GM18907 (cell line): ENCODE data around the gene NFIB.

Experiments
- ATAC-seq: cut with Tn5 transposase; IDR thresholded peaks from one replicate; pipeline ENCODE4 v1.9.1; 2021; ENCODE audit warnings: mild to moderate bottlenecking, moderate library complexity; ENCODE audit not compliant: unreplicated experiment

The NFIB gene

GRCh38 chr9:14321517-14322130, 7.7 kb upstream of the NFIB start:
- ATAC-seq = no peak

GRCh38 chr9:14320271-14321181, 6.6 kb upstream of the NFIB start:
- peak; percentile 18 for ATAC-seq

GRCh38 chr9:14318934-14319580, 5.1 kb upstream of the NFIB start:
- no peak for ATAC-seq

GRCh38 chr9:14318361-14318760, 4.4 kb upstream of the NFIB start:
- no peak for ATAC-seq

- ATAC-seq = peak; percentile 36
Measured at GRCh38 chr9:14317667-14318320, 3.9 kb upstream of the NFIB start.

GRCh38 chr9:14316602-14317300, 2.8 kb upstream of the NFIB start:
- ATAC-seq = no peak

GRCh38 chr9:14315875-14316601, 2.1 kb upstream of the NFIB start:
- ATAC-seq = no peak

- peak; percentile 32 for ATAC-seq
Measured at GRCh38 chr9:14314929-14315874, 1.3 kb upstream of the NFIB start.

GRCh38 chr9:14314424-14314928, 535 bp upstream of the NFIB start:
- peak; percentile 3 for ATAC-seq

- ATAC-seq = no peak
Measured at GRCh38 chr9:14313378-14313940, 482 bp downstream of the NFIB start.

GRCh38 chr9:14312719-14313377, 1.1 kb downstream of the NFIB start:
- ATAC-seq = no peak

GRCh38 chr9:14311956-14312685, 1.8 kb downstream of the NFIB start:
- ATAC-seq = no peak

GRCh38 chr9:14311171-14311949, 2.6 kb downstream of the NFIB start:
- ATAC-seq = no peak

GRCh38 chr9:14310311-14310710, 3.6 kb downstream of the NFIB start:
- ATAC-seq = no peak

GRCh38 chr9:14309403-14309802, 4.5 kb downstream of the NFIB start:
- ATAC-seq = no peak

GRCh38 chr9:14308853-14309145, 5.1 kb downstream of the NFIB start:
- no peak for ATAC-seq
